Stimulated activated effector memory CD8-positive, alpha-beta T cell treated with anti-CD3 and anti-CD28 coated beads, Interleukin-12 subunit alpha, Interleukin-12 subunit beta, amount 100 ng/mL, for 72 hours (primary cell): ENCODE results near the gene GET4.
A peak's percentile ranks its signal among the peaks of the same experiment; 100 is the strongest.

Experiments
- ATAC-seq: fragments of 150-1000 bp; cut with Tn5 transposase; 2 replicates; pipeline ENCODE4 v1.10.0; 2021
- DNase-seq, 2 donors: peaks; one replicate each; pipeline ENCODE4 v3.0.0; 2021 to 2022; ENCODE audit warnings: low spot score in 2 of 2
- H3K27ac Mint-ChIP-seq: one replicate; pipeline ENCODE4 v1.8.0; 2022; ENCODE audit warnings: mild to moderate bottlenecking, mixed read lengths
- H3K36me3 Mint-ChIP-seq: one replicate; pipeline ENCODE4 v1.8.0; 2022; ENCODE audit warnings: mild to moderate bottlenecking, mixed read lengths
- H3K4me1 Mint-ChIP-seq: one replicate; pipeline ENCODE4 v1.8.0; 2022; ENCODE audit warnings: mixed read lengths
- H3K4me3 Mint-ChIP-seq: one replicate; pipeline ENCODE4 v1.8.0; 2022; ENCODE audit warnings: mild to moderate bottlenecking, mixed read lengths
- H3K9me3 Mint-ChIP-seq: one replicate; pipeline ENCODE4 v1.8.0; 2022; ENCODE audit warnings: mixed read lengths

Gene GET4

GRCh38 chr7:895451-896052 lies 19.2 kb downstream of the GET4 start:
- Mint-ChIP-seq H3K4me1 (peaks cover 16% of the 10 kb centered on the region), H3K9me3 (no peaks in the 10 kb centered on the region), H3K27ac (peak overlapping the region; percentile 12), H3K36me3 (peaks cover 83% of the 10 kb centered on the region), H3K4me3 (no peak overlapping the region)
- DNase-seq (no peak), ATAC-seq (no peak)

DNA sequence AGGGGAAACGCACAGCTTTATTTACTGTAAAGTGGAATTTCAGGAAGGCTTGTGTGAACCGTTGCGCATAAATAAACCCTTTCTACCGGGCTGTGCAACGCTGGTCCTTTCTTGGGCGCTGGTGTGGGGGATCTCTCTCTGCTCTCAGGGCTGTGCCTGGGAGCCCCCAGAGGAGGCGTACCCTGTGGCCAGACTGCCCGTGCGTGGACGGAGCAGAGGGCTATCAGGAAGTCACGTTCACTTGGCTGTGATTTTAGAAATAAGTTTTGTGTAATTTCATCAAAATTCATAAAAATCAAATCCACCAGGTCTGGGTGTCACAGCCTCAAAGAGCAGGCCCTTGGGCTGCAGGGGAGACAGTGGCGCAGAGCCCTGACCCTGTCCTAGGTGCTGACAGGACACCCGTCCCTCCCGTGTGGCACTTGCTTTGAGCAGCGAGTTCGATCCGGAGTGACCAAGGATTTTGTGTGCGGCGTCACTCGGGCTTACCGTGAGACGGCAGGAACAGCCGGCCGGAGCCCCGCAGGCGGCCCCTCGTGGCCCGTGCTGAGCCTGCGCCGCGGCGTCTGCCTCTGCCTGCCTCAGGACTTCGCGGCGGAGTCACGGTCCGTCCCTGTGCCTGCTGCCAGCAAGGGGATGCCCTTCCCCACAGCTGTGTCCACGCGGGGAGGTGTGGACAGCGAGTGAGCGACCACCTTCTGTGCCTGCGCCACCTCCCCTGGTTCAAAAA lies 20.2 kb downstream of the GET4 start:
- Mint-ChIP-seq H3K4me3 (no peak overlapping the region), H3K4me1 (peaks cover 16% of the 10 kb centered on the region), H3K9me3 (no peaks in the 10 kb centered on the region), H3K36me3 (peaks cover 80% of the 10 kb centered on the region), H3K27ac (peak overlapping the region; percentile 12)
- DNase-seq (no peak), ATAC-seq (no peak)

DNA sequence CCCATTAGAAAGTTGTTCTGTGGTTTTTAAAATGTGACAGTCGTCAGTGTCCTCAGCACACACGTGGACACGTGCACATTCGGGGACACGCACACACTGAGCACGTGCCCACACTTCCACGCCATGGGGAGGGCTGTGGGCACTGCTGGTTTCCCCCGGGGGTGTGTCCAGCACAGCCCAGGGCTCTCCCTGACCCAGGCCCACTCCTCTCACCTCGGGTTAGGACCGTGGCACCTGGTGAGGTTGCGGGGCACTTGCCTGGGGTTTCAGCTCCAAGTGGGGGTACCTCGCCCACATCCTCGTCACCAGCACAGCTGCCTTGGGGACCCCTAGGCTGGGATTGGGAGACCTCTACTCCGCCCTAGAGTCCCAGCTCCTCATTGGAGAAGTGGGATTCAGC lies 20.7 kb downstream of the GET4 start:
- H3K27ac Mint-ChIP-seq = no peak overlapping the region
- no peaks in the 10 kb centered on the region for H3K9me3 Mint-ChIP-seq
- ATAC-seq (no peak), DNase-seq (no peak)
- H3K4me1 Mint-ChIP-seq = peaks cover 15% of the 10 kb centered on the region
- H3K4me3 Mint-ChIP-seq = no peak overlapping the region
- H3K36me3 Mint-ChIP-seq = peaks cover 76% of the 10 kb centered on the region

DNA sequence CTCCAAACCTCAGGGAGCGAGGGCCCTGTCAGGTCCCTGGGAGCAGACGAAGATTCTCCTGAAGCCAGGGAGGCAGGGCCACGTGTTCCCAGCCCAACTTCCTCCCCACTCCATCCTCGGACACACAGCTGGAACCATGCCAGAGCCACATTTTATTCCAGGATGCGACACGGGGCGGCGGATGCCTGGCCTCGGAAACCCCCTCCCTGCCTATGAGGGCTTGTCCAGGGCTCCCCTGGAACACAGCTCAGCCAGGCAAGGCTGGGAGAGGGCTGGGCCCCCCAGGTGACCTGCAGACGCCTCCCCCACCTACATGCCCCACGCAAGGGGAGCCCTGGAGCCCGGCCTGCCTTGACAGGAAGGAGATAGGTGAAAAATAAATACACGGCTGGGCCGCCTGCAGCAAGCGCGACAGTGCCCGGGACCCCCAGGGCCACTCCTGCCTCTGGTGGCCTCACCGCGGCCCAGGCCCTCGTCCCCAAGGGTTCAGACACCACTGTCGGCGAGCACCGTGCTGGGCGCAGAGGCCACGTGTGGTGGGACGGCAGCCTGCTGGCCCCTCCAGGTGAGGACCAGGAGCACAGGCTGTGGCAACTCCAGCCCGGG lies 21.5 kb downstream of the GET4 start:
- no peaks in the 10 kb centered on the region for H3K9me3 Mint-ChIP-seq
- DNase-seq (no peak), ATAC-seq (no peak)
- H3K36me3 Mint-ChIP-seq = peaks cover 76% of the 10 kb centered on the region
- peaks cover 10% of the 10 kb centered on the region for H3K4me1 Mint-ChIP-seq
- H3K4me3 Mint-ChIP-seq = no peak overlapping the region
- H3K27ac Mint-ChIP-seq = no peak overlapping the region

- peaks cover 75% of the 10 kb centered on the region for H3K36me3 Mint-ChIP-seq
- no peak overlapping the region for H3K27ac Mint-ChIP-seq
- DNase-seq = no peak
- H3K4me1 Mint-ChIP-seq = peaks cover 7% of the 10 kb centered on the region
- no peaks in the 10 kb centered on the region for H3K9me3 Mint-ChIP-seq
- no peak for ATAC-seq
- H3K4me3 Mint-ChIP-seq = no peak overlapping the region
Observed at GRCh38 chr7:898460-898854, 22.1 kb downstream of the GET4 start.

GRCh38 chr7:898855-899681 lies 22.7 kb downstream of the GET4 start:
- DNase-seq (no peak), ATAC-seq (no peak)
- no peaks in the 10 kb centered on the region for H3K9me3 Mint-ChIP-seq
- H3K4me3 Mint-ChIP-seq = no peak overlapping the region
- peaks cover 5% of the 10 kb centered on the region for H3K4me1 Mint-ChIP-seq
- H3K36me3 Mint-ChIP-seq = peaks cover 69% of the 10 kb centered on the region
- no peak overlapping the region for H3K27ac Mint-ChIP-seq

GRCh38 chr7:899806-900205 lies 23.5 kb downstream of the GET4 start:
- no peak for DNase-seq
- H3K4me3 Mint-ChIP-seq = no peak overlapping the region
- H3K36me3 Mint-ChIP-seq = peaks cover 63% of the 10 kb centered on the region
- H3K4me1 Mint-ChIP-seq = peaks cover 5% of the 10 kb centered on the region
- no peak overlapping the region for H3K27ac Mint-ChIP-seq
- no peak for ATAC-seq
- no peaks in the 10 kb centered on the region for H3K9me3 Mint-ChIP-seq

DNA sequence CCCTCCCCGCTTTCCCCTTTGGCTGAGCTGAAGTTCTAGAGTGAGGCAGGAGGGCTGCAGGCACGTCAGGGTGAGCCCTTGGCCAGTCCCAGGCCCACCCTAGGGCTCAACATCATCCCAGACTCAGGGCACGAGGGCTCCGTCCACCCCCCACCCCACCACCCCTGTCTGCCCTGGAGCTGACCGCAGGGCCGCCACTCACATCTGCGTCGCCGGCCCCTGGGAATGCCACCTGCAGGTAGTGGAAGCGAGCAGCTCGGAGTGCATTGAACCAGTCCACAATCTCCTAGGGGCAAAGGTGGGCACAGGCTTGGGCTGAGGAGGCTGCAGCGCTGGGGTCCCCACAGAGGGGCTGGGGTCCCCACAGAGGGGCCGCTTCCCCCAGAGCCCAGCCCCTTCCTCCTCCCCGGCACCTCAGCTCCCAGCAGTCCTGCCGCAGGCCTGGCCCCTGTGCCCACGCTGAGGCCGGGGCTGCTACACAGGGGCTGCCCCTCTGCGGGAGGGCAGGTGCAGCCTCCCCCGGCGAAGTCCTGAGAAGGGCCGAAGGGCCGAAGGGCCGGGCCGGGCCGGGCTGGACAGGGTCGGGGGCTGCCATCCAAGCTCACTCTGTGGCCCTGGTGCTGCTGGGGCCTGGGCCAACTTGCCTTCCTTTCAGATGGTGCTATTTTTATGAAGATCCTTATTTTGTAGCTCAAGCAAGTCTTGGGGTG lies 24.1 kb downstream of the GET4 start:
- Mint-ChIP-seq H3K36me3 (peaks cover 65% of the 10 kb centered on the region), H3K27ac (no peak overlapping the region), H3K4me3 (no peak overlapping the region), H3K4me1 (peaks cover 5% of the 10 kb centered on the region), H3K9me3 (no peaks in the 10 kb centered on the region)
- DNase-seq = no peak
- ATAC-seq = no peak

DNA sequence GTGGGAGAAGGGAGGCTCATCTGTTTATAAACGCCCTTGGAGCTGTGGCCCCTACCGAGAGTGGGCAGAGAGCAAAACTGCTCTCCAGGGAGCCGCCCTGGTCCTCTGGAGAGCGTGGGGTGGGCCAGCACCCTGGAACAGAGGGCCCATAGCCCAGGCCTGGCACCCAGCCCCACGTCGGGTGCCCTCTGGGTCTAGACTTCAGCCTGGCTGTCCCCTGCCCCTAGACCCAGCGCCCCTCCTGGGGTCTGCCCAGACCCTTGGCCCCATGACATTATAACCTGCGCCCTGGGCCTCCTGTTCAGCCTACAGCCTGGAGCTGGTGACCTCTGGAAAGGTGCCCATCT lies 24.7 kb downstream of the GET4 start:
- no peak overlapping the region for H3K27ac Mint-ChIP-seq
- H3K4me1 Mint-ChIP-seq = peaks cover 5% of the 10 kb centered on the region
- ATAC-seq = no peak
- H3K9me3 Mint-ChIP-seq = no peaks in the 10 kb centered on the region
- no peak for DNase-seq
- peaks cover 64% of the 10 kb centered on the region for H3K36me3 Mint-ChIP-seq
- H3K4me3 Mint-ChIP-seq = no peak overlapping the region

DNA sequence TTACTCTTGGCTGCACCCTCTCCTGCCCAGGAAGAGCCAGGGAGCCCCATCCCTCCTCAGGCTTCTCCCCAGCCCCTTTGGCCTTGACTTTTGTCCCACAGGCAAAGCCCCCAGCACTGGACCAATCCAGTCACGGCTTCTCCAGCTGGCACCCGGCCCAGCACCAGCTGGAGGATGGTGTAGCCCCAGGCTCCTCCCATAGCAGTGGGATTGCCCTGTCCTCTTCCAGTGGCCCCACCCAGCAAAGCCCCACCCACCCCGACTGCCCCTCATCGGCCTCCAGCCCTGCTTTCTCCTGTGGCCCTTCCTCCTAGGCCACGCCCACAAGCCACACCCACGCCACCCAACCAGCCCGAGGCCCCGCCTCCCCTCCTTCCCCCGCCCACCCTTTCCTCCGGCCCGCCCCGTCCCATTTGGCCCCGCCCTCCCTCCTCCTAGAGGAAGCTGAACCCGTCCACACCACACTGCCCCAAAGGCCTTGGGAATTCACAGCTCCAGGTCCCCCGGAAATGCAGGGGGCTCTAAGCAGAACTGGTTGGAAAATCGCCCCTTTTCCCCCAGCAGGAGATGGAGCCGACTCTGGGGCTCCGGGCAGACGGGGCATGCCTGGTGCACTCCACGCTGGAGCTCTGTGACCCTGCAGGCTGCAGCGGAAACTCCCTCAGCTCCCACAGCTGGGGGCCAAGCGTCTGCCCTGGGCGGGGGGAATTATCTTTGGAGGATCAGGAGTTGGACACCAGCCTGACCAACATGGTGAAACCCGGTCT lies 25.2 kb downstream of the GET4 start:
- no peak overlapping the region for H3K4me3 Mint-ChIP-seq
- H3K36me3 Mint-ChIP-seq = peaks cover 64% of the 10 kb centered on the region
- H3K9me3 Mint-ChIP-seq = no peaks in the 10 kb centered on the region
- DNase-seq = peak in 1 of 2 donors; percentile 67
- peaks cover 5% of the 10 kb centered on the region for H3K4me1 Mint-ChIP-seq
- ATAC-seq = peak; percentile 42
- no peak overlapping the region for H3K27ac Mint-ChIP-seq

DNA sequence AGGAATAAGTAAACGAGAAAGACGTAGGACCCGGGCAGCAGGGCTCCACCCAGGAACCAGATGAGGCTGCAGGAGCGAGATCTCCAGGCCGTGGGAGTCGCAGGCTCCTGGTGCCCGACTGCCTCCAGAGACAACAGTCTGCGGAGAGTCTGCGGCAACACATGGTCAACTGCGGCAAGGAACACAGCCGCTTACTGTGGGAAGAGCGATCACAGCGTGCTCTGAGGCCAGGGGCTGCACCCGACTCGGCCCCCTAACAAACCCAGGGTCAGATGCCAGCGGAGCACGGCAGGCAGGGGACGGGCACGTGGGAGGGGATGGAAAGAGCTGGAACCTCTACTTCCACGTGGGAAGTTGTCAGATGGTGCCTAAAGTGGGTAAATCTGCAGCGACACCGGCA lies 26.6 kb downstream of the GET4 start:
- H3K9me3 Mint-ChIP-seq = no peaks in the 10 kb centered on the region
- DNase-seq (no peak), ATAC-seq (no peak)
- peaks cover 60% of the 10 kb centered on the region for H3K36me3 Mint-ChIP-seq
- H3K4me3 Mint-ChIP-seq = no peak overlapping the region
- H3K4me1 Mint-ChIP-seq = peaks cover 5% of the 10 kb centered on the region
- H3K27ac Mint-ChIP-seq = peak overlapping the region; percentile 50

- no peak for DNase-seq
- Mint-ChIP-seq H3K36me3 (peaks cover 58% of the 10 kb centered on the region), H3K4me1 (peaks cover 9% of the 10 kb centered on the region), H3K27ac (no peak overlapping the region), H3K4me3 (no peak overlapping the region), H3K9me3 (no peaks in the 10 kb centered on the region)
- no peak for ATAC-seq
Observed at GRCh38 chr7:903921-904755, 27.8 kb downstream of the GET4 start.

DNA sequence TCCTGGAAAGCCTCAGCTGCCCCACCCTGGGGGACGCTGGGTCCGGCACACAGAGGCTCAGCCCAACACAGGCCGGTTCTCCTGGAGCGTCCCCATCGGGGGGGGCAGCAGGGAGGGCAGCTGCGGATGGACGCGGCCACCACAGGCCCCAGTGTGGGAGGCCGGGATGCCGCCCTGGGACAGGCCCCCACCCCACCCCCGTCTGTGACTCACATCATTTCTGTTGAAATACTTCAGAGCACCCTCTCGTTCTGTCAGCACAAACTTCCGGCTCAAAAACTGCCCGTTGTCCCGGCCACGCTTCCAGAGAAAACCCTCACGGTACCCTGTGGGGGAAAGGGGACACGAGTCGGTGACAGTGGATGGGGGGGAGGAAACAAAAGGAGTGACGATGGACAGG lies 28.5 kb downstream of the GET4 start:
- H3K36me3 Mint-ChIP-seq = peaks cover 54% of the 10 kb centered on the region
- no peaks in the 10 kb centered on the region for H3K9me3 Mint-ChIP-seq
- H3K27ac Mint-ChIP-seq = peak overlapping the region; percentile 20
- DNase-seq (no peak), ATAC-seq (no peak)
- no peak overlapping the region for H3K4me3 Mint-ChIP-seq
- peaks cover 9% of the 10 kb centered on the region for H3K4me1 Mint-ChIP-seq

GRCh38 chr7:906776-907157 lies 30.4 kb downstream of the GET4 start:
- H3K36me3 Mint-ChIP-seq = peaks cover 41% of the 10 kb centered on the region
- ATAC-seq (no peak), DNase-seq (no peak)
- no peaks in the 10 kb centered on the region for H3K9me3 Mint-ChIP-seq
- H3K4me1 Mint-ChIP-seq = peaks cover 18% of the 10 kb centered on the region
- H3K4me3 Mint-ChIP-seq = no peak overlapping the region
- no peak overlapping the region for H3K27ac Mint-ChIP-seq
